Measurements from ENCODE around the gene PCIF1. TPM values are rescaled to one million over a fixed set of nuclear protein-coding genes. Genes with fewer than 3 reads are reported as not detected.

The PCIF1 gene
- polyA plus RNA-seq, 3 donors = 41.0 to 54.9 (median 50.4) TPM

GRCh38 chr20:45887346-45887715 lies 47.2 kb upstream of the PCIF1 start, which contains the start of gene SPATA25:
Gene SPATA25, minus strand, starts transcription at chr20:45887622. Its CDS starts 32 bp downstream, at chr20:45887590.
- intact Hi-C loops (cut with micrococcal nuclease) = loop anchor here in 1 of 2 donors (5.0 kb wide), 1 partner anchor 45 kb away; the partner anchor contains the start of gene PCIF1
- H3K27ac ChIP-seq (ENCODE audit: low read depth in 1 of 2, low read length in 2 of 2) = no peak within 1 kb of the TSS

DNA sequence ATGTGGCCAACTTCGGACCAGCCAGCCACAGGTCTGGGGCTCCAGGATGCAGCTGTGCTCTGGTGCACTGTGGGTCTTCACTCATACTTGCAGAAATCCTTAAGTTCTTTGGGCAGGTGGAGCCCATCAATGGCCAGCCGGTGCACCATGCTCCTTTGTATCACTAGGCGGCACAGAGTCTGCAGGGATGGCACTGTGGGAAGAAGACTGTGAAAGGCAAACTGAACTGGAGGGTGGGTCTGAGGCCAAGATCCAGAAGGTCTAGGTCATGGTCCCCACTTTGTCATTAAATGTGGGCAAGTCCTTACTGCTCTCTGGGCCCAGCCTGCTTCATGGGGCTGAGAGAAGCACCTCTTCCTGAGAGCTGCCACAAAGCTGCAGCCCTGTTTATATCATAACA lies 45.8 kb upstream of the PCIF1 start:
- Histone ChIP-seq H3K9ac (ENCODE audit: insufficient read depth, low read length, poor library complexity, severe bottlenecking) (no peak overlapping the region), H3K36me3 (replicated peaks in 1 of 2; ENCODE audit: control insufficient read depth in 1 of 2, insufficient read depth in 2 of 2, low read length in 2 of 2) (peaks cover 14 to 29% of the 10 kb centered on the region in 2 donors), H3K9me3 (replicated peaks in 1 of 2; ENCODE audit: control insufficient read depth in 1 of 2, insufficient read depth in 1 of 2, low read length in 2 of 2) (no peaks in the 10 kb centered on the region), H3K4me1 (ENCODE audit: control insufficient read depth in 1 of 2, insufficient read depth in 2 of 2, low read length in 2 of 2) (peaks cover 52 to 60% of the 10 kb centered on the region in 2 donors), H4K20me1 (ENCODE audit: insufficient read depth, low read length) (peaks cover 20% of the 10 kb centered on the region), H3K27ac (ENCODE audit: low read depth in 1 of 2, low read length in 2 of 2) (no peak overlapping the region), H3K79me2 (ENCODE audit: insufficient read depth, low read length) (peaks cover 46% of the 10 kb centered on the region), H2AFZ (ENCODE audit: insufficient read depth, low read depth, low read length, poor library complexity, severe bottlenecking) (no peak overlapping the region), H3K4me3 (replicated peaks in 1 of 3; ENCODE audit: low read depth in 2 of 3, low read length in 3 of 3) (no peak overlapping the region), H3K27me3 (ENCODE audit: control insufficient read depth in 2 of 2, insufficient read depth in 2 of 2, low read length in 2 of 2) (no peaks in the 10 kb centered on the region), H3K4me2 (replicated peaks; ENCODE audit: extremely low read depth, low read length, poor library complexity, severe bottlenecking) (no peak overlapping the region)
- intact Hi-C loops (cut with micrococcal nuclease) = loop anchor here in 1 of 2 donors (5.0 kb wide), 1 partner anchor 44 kb away; the partner anchor contains the start of gene PCIF1
- 67% methylated on average over 3 of the region's 3 CpGs for WGBS (ENCODE audit: insufficient coverage)
- Mint-ChIP-seq H3K9me3 (peaks cover 0 to 2% (median 0%) of the 10 kb centered on the region in 7 donors), H3K36me3 (peaks cover 23 to 32% of the 10 kb centered on the region in 2 donors), H3K27me3 (ENCODE audit: low read depth in 3 of 3) (no peaks in the 10 kb centered on the region), H3K27ac (peak overlapping the region in 1 of 7 donors; percentile 24), H3K4me3 (no peak overlapping the region), H3K4me1 (peaks cover 42% of the 10 kb centered on the region)
- no peak for TF ChIP-seq CTCF (IDR thresholded peaks at IDR 0.05)
- no peak for DNase-seq

More at GRCh38 chr20:45887346-45887715, 47.2 kb upstream of the PCIF1 start, which contains the start of gene SPATA25:
- Histone ChIP-seq H3K27me3 (ENCODE audit: control insufficient read depth in 2 of 2, insufficient read depth in 2 of 2, low read length in 2 of 2) (no peaks in the 10 kb centered on the region), H3K79me2 (ENCODE audit: insufficient read depth, low read length) (peaks cover 48% of the 10 kb centered on the region), H3K4me1 (ENCODE audit: control insufficient read depth in 1 of 2, insufficient read depth in 2 of 2, low read length in 2 of 2) (peaks cover 39 to 48% of the 10 kb centered on the region in 2 donors), H3K36me3 (replicated peaks in 1 of 2; ENCODE audit: control insufficient read depth in 1 of 2, insufficient read depth in 2 of 2, low read length in 2 of 2) (peaks cover 24 to 34% of the 10 kb centered on the region in 2 donors), H3K9ac (ENCODE audit: insufficient read depth, low read length, poor library complexity, severe bottlenecking) (no peak within 1 kb of the TSS), H2AFZ (ENCODE audit: insufficient read depth, low read depth, low read length, poor library complexity, severe bottlenecking) (no peak within 1 kb of the TSS), H3K4me3 (replicated peaks in 1 of 3; ENCODE audit: low read depth in 2 of 3, low read length in 3 of 3) (no peak within 1 kb of the TSS), H3K4me2 (replicated peaks; ENCODE audit: extremely low read depth, low read length, poor library complexity, severe bottlenecking) (no peak within 1 kb of the TSS), H4K20me1 (ENCODE audit: insufficient read depth, low read length) (peaks cover 9% of the 10 kb centered on the region), H3K9me3 (replicated peaks in 1 of 2; ENCODE audit: control insufficient read depth in 1 of 2, insufficient read depth in 1 of 2, low read length in 2 of 2) (no peaks in the 10 kb centered on the region)
- H3K27ac Mint-ChIP-seq = peak within 1 kb of the TSS in 1 of 7 donors; percentile 52
- peaks cover 30 to 40% of the 10 kb centered on the region in 2 donors for H3K36me3 Mint-ChIP-seq
- H3K27me3 Mint-ChIP-seq (ENCODE audit: low read depth in 3 of 3) = no peaks in the 10 kb centered on the region
- peaks cover 0 to 2% (median 0%) of the 10 kb centered on the region in 7 donors for H3K9me3 Mint-ChIP-seq
- no peak for DNase-seq
- H3K4me1 Mint-ChIP-seq = peaks cover 37% of the 10 kb centered on the region
- TF ChIP-seq CTCF (IDR thresholded peaks at IDR 0.05) = no peak
- no peak within 1 kb of the TSS for H3K4me3 Mint-ChIP-seq
- WGBS (ENCODE audit: insufficient coverage) = no CpG with 5 or more reads among the region's 8 CpGs

Measured in CD14-positive monocyte (primary cell).